ENCODE results near the gene HMCN2.

Gene HMCN2

GRCh38 chr9:130345897-130346385, 80.4 kb downstream of the HMCN2 start:
- FAIRE-seq (no peak), DNase-seq (ENCODE audit: insufficient read length, low spot score) (no peak)
- TF ChIP-seq POLR2A (IDR thresholded peaks at IDR 0.05; ENCODE audit: low read depth, low read length), result no peak

DNA sequence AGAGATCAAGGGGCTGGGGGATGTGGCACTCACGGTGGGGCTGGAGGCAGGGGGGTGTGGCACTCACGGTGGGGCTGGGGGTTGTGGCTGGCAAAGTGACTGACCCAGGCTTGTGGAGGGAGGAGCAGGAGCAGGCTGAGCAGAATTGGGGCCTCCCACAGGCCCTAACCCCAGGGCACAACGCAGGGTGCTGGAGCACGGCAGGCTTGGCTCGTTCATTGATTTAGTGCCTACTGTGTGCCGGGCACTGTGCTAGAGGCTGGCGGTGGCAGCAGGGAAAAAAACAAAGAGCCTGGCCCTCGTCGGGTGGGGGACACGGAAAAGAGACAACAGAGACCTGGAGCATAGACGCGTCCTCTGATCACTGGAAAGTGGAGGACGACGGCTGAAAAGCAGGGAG, 80.9 kb downstream of the HMCN2 start:
- TF ChIP-seq POLR2A (IDR thresholded peaks at IDR 0.05; ENCODE audit: low read depth, low read length), result no peak
- FAIRE-seq, result no peak
- no peak for DNase-seq (ENCODE audit: insufficient read length, low spot score)

DNA sequence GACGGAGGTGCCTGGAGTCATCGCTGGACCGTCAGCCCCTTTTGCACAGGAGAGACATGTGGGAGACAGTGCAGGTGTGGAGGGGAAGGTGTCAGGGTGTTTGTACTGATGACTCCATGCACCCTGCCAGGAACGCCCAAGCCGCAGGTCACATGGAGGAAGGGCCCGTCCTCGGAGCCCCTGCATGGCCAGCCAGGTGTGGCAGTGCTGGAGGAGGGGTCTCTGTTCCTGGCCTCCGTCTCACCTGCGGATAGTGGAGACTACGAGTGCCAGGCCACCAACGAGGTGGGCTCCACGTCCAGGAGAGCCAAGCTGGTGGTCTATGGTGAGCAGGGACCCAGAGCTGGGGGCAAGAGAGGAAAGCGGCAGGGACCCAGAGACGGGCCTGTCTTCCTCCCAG, 81.5 kb downstream of the HMCN2 start:
- FAIRE-seq (no peak), DNase-seq (ENCODE audit: insufficient read length, low spot score) (no peak)
- no peak for TF ChIP-seq POLR2A (IDR thresholded peaks at IDR 0.05; ENCODE audit: low read depth, low read length)

DNA sequence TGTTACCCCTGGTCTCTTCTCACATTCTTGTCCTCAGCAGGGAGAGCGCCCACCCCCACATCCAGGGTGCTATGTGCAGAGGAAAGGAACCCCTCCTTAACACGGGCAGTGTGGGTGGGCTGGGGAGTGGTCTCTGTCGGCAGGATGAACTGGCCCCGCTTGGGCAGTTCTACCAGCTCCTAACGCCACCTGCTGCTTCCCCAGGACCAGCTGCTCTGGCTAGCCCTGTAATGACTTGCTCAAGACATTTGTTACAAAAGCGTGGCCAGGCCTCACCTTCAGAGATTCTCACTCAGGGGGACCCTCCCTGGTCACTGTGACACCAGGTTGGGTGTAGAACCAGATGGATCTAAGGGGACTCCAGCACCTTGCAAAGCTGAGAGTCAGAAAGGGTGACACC, 82.4 kb downstream of the HMCN2 start:
- no peak for TF ChIP-seq POLR2A (IDR thresholded peaks at IDR 0.05; ENCODE audit: low read depth, low read length)
- FAIRE-seq (no peak), DNase-seq (ENCODE audit: insufficient read length, low spot score) (no peak)

- DNase-seq (ENCODE audit: insufficient read length, low spot score) (no peak), FAIRE-seq (no peak)
- no peak for TF ChIP-seq POLR2A (IDR thresholded peaks at IDR 0.05; ENCODE audit: low read depth, low read length)
Measured at GRCh38 chr9:130348341-130348740, 82.8 kb downstream of the HMCN2 start.

DNA sequence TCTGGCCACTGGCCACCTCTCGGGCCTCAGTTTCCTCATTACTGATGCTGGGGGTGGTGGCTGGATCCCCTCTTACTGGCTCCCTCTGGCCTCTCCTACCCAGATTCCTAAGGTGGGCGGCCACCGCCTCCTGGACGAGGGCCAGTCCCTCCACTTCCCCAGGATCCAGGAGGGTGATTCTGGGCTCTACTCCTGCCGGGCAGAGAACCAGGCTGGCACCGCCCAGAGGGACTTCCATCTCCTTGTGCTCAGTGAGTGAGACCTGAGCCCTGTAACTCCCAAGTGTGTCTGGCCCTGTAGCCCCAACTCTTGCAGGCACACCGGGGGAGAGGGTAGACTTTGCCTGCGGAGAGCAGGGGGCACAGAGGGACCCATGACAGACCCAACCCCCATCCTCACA, 83.3 kb downstream of the HMCN2 start:
- no peak for TF ChIP-seq POLR2A (IDR thresholded peaks at IDR 0.05; ENCODE audit: low read depth, low read length)
- no peak for FAIRE-seq
- no peak for DNase-seq (ENCODE audit: insufficient read length, low spot score)

DNA sequence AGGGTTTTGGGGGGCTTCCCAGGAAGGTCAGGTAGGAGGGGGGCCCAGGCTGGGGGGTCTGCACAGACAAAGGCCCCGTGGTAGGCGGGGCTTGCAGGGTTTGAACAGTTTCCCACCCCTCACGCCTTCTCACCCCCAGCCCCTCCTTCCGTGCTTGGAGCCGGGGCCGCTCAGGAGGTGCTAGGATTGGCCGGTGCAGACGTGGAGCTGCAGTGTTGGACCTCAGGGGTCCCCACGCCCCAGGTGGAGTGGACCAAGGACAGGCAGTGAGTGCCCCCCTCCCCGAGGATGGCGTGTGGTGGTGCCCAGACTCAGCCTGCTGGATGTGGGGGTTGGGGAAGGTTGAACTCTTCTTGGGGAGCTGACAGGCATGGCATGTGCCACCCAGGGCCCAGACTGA, 83.8 kb downstream of the HMCN2 start:
- no peak for FAIRE-seq
- DNase-seq (ENCODE audit: insufficient read length, low spot score), result no peak
- no peak for TF ChIP-seq POLR2A (IDR thresholded peaks at IDR 0.05; ENCODE audit: low read depth, low read length)

GRCh38 chr9:130351343-130351742, 85.8 kb downstream of the HMCN2 start:
- TF ChIP-seq POLR2A (IDR thresholded peaks at IDR 0.05; ENCODE audit: low read depth, low read length), result no peak
- FAIRE-seq, result no peak
- DNase-seq (ENCODE audit: insufficient read length, low spot score), result no peak

GRCh38 chr9:130352081-130352480, 86.5 kb downstream of the HMCN2 start:
- no peak for TF ChIP-seq POLR2A (IDR thresholded peaks at IDR 0.05; ENCODE audit: low read depth, low read length)
- DNase-seq (ENCODE audit: insufficient read length, low spot score) (no peak), FAIRE-seq (no peak)

DNA sequence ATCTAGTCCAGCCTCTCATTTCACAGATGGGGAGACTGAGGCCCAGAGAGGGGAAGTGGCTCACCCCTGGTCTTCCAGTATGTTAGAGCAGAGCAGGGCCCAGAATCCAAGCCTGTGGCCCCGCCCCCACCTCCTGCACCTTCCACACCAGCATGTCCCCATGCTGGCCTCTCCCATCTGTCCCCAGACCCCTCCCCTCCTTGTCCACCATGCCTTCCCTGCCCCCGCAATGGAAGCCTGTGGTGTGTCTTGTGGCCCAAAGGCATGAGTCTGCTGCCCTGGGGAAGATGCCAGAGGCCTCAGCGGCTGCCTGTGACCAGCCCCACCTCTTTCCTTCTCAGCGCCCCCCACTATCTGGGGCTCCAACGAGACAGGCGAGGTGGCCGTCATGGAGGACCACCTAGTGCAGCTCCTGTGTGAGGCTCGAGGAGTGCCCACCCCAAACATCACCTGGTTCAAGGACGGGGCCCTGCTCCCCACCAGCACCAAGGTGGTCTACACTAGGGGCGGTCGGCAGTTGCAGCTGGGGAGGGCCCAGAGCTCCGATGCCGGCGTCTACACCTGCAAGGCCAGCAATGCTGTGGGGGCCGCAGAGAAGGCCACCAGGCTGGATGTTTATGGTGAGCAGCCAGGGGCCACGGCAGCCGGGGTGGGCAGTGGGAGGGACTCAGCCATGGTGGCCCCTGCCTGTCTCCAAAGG, 87.2 kb downstream of the HMCN2 start:
- FAIRE-seq, result no peak

DNA sequence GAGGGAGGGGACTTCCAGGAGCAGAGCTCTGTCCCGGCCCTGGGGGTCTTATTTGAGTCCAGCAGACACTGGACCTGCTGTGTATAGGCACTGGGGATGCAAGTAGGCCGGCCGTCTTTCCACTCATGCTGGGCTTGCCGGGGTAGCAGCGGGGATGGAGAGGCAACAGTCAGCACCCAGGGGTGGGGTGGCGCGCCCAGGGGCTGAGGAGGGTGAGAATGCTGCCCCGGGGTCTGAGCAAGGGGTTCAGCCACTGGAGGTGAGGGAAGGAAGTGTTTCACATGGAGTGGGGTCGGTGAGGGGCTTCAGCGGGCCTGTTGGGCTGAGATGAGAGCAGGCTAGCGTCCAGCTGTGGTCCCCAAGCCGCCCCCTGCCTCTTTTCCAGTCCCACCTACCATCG, 88.8 kb downstream of the HMCN2 start:
- no peak for FAIRE-seq
- no peak for DNase-seq (ENCODE audit: insufficient read length, low spot score)
- no peak for TF ChIP-seq POLR2A (IDR thresholded peaks at IDR 0.05; ENCODE audit: low read depth, low read length)

More for the DNA sequence above, 87.2 kb downstream of the HMCN2 start:
- no peak for TF ChIP-seq POLR2A (IDR thresholded peaks at IDR 0.05; ENCODE audit: low read depth, low read length)
- DNase-seq (ENCODE audit: insufficient read length, low spot score), result no peak

GRCh38 chr9:130354806-130355205, 89.2 kb downstream of the HMCN2 start:
- FAIRE-seq (no peak), DNase-seq (ENCODE audit: insufficient read length, low spot score) (no peak)
- TF ChIP-seq POLR2A (IDR thresholded peaks at IDR 0.05; ENCODE audit: low read depth, low read length), result no peak

GRCh38 chr9:130356033-130356432, 90.5 kb downstream of the HMCN2 start:
- no peak for TF ChIP-seq POLR2A (IDR thresholded peaks at IDR 0.05; ENCODE audit: low read depth, low read length)
- FAIRE-seq, result no peak

DNA sequence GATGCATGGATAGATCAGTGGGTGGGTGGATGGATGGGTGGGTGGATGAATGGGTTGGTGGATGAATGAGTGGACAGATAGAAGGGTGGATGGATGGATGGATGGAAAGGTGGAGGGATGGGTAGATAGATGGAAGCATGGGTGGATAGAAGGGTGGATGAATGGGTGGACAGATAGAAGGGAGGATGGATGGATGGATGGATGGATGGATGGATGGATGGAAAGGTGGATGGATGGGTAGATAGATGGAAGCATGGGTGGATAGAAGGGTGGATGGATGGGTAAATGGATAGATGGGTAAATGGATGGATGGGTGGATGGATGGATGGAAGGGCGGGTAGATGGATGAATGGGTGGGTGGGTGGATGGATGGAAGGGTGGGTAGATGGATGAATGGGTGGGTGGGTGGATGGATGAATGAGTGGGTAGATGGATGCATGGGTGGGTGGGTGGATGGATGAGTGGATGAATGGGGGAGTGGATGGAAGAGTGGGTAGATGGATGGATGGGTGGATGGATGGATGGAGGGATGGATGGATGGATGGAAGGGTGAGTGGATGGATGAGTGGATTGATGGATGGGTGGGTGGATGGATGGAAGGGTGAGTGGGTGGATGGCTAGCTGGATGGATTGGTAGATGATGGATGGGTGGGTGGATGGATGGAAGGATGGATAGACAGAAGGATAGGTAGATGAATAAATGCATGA, 91.5 kb downstream of the HMCN2 start:
- no peak for TF ChIP-seq POLR2A (IDR thresholded peaks at IDR 0.05; ENCODE audit: low read depth, low read length)
- no peak for FAIRE-seq
- DNase-seq (ENCODE audit: insufficient read length, low spot score), result no peak

More at GRCh38 chr9:130356033-130356432, 90.5 kb downstream of the HMCN2 start:
- no peak for DNase-seq (ENCODE audit: insufficient read length, low spot score)

- DNase-seq (ENCODE audit: insufficient read length, low spot score), result no peak
- FAIRE-seq, result no peak
- TF ChIP-seq POLR2A (IDR thresholded peaks at IDR 0.05; ENCODE audit: low read depth, low read length), result no peak
Measured at GRCh38 chr9:130358928-130359327, 93.4 kb downstream of the HMCN2 start.

Data from H54 (cell line).